ENCODE data around the gene CACNA2D3. TPM values are rescaled to one million over a fixed set of nuclear protein-coding genes. Genes with fewer than 3 reads are reported as not detected.

The CACNA2D3 gene
- total and polyA plus RNA-seq, 4 donors, result 0.72 to 2.4 (median 1.5) TPM

DNA sequence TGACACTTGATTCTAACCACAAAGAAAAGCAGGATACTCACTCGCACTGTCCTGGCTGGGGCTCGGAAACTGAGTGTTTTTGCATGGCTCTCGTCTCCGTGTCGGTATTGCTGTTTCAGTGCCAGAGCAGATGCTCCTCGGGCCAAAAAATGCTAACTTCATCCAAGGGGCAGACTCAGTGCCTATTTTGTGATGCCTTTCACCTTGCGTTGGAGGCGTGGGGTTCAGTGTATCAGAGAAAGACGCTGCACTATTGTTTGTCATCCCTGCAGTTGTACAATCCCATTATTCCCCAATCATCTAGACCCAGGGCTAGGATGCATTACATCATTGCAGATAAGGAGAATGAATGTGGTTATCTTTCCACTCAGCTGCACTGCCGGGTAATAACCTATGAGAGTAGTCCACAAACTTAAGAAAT is 1.4 kb downstream of the CACNA2D3 start:
- DNase-seq, result peak in 1 of 2 donors; percentile 26
- WGBS, 2 donors, result 3 to 4% methylated on average over 10 of the region's 10 CpGs
- ATAC-seq (ENCODE audit: low FRiP score), result no peak
- Histone ChIP-seq H3K27ac (ENCODE audit: low read depth in 1 of 2, low read length in 2 of 2) (no peak overlapping the region), H3K27me3 (ENCODE audit: control insufficient read depth in 1 of 2, insufficient read depth in 2 of 2, low read length in 1 of 2) (peaks cover 0 to 1% of the 10 kb centered on the region in 2 donors), H3K4me1 (ENCODE audit: control insufficient read depth in 1 of 2, insufficient read depth in 2 of 2, low read length in 2 of 2) (no peaks in the 10 kb centered on the region), H3K9me3 (ENCODE audit: control insufficient read depth, low read length) (no peaks in the 10 kb centered on the region), H3K36me3 (ENCODE audit: control insufficient read depth in 1 of 2, insufficient read depth in 2 of 2, low read length in 1 of 2) (no peaks in the 10 kb centered on the region), H3K4me3 (ENCODE audit: low read length in 2 of 2) (peak overlapping the region; percentile 22 to 48)
- intact Hi-C loops (cut with DNase I), result no loop called here

- no peak overlapping the region for H3K27ac ChIP-seq (ENCODE audit: low read depth in 1 of 2, low read length in 2 of 2)
- DNase-seq, result no peak
- peaks cover 0 to 1% of the 10 kb centered on the region in 2 donors for H3K27me3 ChIP-seq (ENCODE audit: control insufficient read depth in 1 of 2, insufficient read depth in 2 of 2, low read length in 1 of 2)
- H3K4me3 ChIP-seq (ENCODE audit: low read length in 2 of 2), result no peak overlapping the region
- 32 to 41% methylated on average over 4 of the region's 4 CpGs for WGBS, 2 donors
- no peaks in the 10 kb centered on the region for H3K36me3 ChIP-seq (ENCODE audit: control insufficient read depth in 1 of 2, insufficient read depth in 2 of 2, low read length in 1 of 2)
- no peak for ATAC-seq (ENCODE audit: low FRiP score)
- intact Hi-C loops (cut with DNase I), result no loop called here
- no peaks in the 10 kb centered on the region for H3K9me3 ChIP-seq (ENCODE audit: control insufficient read depth, low read length)
- no peaks in the 10 kb centered on the region for H3K4me1 ChIP-seq (ENCODE audit: control insufficient read depth in 1 of 2, insufficient read depth in 2 of 2, low read length in 2 of 2)
Measured at GRCh38 chr3:54125300-54125699, 2.9 kb downstream of the CACNA2D3 start.

DNA sequence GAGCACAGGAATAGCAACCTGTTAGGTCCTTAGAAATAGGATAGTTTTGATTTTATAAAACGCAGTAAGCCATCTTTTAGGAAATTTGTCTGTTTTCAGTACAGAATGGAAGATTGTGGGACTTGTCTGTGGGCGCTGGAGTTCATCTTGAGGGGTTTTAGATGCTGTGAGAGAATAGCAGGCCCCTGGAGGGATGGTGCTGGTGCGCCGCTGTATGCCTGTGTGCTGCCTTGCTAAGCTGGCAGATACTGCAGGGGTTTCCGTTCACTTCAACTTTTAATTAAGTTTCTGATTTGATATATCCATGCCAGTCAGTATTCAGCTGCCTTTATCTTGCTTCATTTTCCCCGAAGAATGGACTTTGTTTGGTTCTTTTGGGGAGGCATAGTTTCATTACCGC is 4.2 kb downstream of the CACNA2D3 start:
- no peaks in the 10 kb centered on the region for H3K9me3 ChIP-seq (ENCODE audit: control insufficient read depth, low read length)
- ATAC-seq (ENCODE audit: low FRiP score) (no peak), DNase-seq (no peak)
- H3K36me3 ChIP-seq (ENCODE audit: control insufficient read depth in 1 of 2, insufficient read depth in 2 of 2, low read length in 1 of 2), result no peaks in the 10 kb centered on the region
- H3K4me1 ChIP-seq (ENCODE audit: control insufficient read depth in 1 of 2, insufficient read depth in 2 of 2, low read length in 2 of 2), result no peaks in the 10 kb centered on the region
- H3K4me3 ChIP-seq (ENCODE audit: low read length in 2 of 2), result no peak overlapping the region
- intact Hi-C loops (cut with DNase I), result no loop called here
- H3K27me3 ChIP-seq (ENCODE audit: control insufficient read depth in 1 of 2, insufficient read depth in 2 of 2, low read length in 1 of 2), result peaks cover 0 to 1% of the 10 kb centered on the region in 2 donors
- WGBS, 2 donors, result 71 to 72% methylated on average over 7 of the region's 7 CpGs
- no peak overlapping the region for H3K27ac ChIP-seq (ENCODE audit: low read depth in 1 of 2, low read length in 2 of 2)

GRCh38 chr3:54127499-54128056 is 5.2 kb downstream of the CACNA2D3 start:
- intact Hi-C loops (cut with DNase I), result no loop called here
- DNase-seq, result no peak
- 91 to 92% methylated on average over 6 of the region's 6 CpGs for WGBS, 2 donors

DNA sequence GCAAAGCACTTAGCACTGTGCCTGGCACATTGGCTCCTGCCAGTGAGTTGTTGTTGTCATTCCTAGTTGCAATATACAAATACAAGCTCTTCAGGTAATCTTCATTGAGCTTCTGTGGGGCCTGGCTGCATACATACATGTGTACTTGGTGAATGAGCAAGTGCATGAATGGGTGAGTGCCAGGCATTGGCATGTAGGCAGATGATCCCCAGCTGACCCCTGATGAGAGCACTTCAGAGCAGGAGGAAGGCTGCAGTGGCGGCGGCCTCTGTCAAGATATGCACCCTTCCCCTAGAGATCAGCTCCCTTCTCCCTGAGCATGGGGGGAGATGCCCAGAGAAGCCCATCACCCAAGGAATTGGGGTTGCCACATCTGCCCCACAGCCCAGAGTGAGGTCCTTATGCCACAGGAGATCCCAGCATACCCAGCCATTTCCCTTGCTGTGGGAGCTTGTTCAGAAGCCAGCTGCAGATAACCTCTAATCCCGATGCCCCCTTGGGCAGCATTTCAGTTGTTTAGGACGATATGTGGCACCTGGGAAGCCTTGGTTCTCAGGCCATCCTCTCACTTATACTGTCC is 8.8 kb downstream of the CACNA2D3 start:
- WGBS, 2 donors, result 88 to 91% methylated on average over 4 of the region's 4 CpGs
- Histone ChIP-seq H3K36me3 (ENCODE audit: control insufficient read depth in 1 of 2, insufficient read depth in 2 of 2, low read length in 1 of 2) (no peaks in the 10 kb centered on the region), H3K27ac (ENCODE audit: low read depth in 1 of 2, low read length in 2 of 2) (no peak overlapping the region), H3K4me1 (ENCODE audit: control insufficient read depth in 1 of 2, insufficient read depth in 2 of 2, low read length in 2 of 2) (no peaks in the 10 kb centered on the region), H3K4me3 (ENCODE audit: low read length in 2 of 2) (no peak overlapping the region), H3K9me3 (ENCODE audit: control insufficient read depth, low read length) (no peaks in the 10 kb centered on the region), H3K27me3 (ENCODE audit: control insufficient read depth in 1 of 2, insufficient read depth in 2 of 2, low read length in 1 of 2) (peaks cover 0 to 1% of the 10 kb centered on the region in 2 donors)
- DNase-seq (no peak), ATAC-seq (ENCODE audit: low FRiP score) (no peak)
- intact Hi-C loops (cut with DNase I), result no loop called here

More at GRCh38 chr3:54127499-54128056, 5.2 kb downstream of the CACNA2D3 start:
- Histone ChIP-seq H3K27me3 (ENCODE audit: control insufficient read depth in 1 of 2, insufficient read depth in 2 of 2, low read length in 1 of 2) (peaks cover 0 to 1% of the 10 kb centered on the region in 2 donors), H3K4me1 (ENCODE audit: control insufficient read depth in 1 of 2, insufficient read depth in 2 of 2, low read length in 2 of 2) (no peaks in the 10 kb centered on the region), H3K4me3 (ENCODE audit: low read length in 2 of 2) (no peak overlapping the region), H3K36me3 (ENCODE audit: control insufficient read depth in 1 of 2, insufficient read depth in 2 of 2, low read length in 1 of 2) (no peaks in the 10 kb centered on the region), H3K9me3 (ENCODE audit: control insufficient read depth, low read length) (no peaks in the 10 kb centered on the region), H3K27ac (ENCODE audit: low read depth in 1 of 2, low read length in 2 of 2) (no peak overlapping the region)
- ATAC-seq (ENCODE audit: low FRiP score), result no peak

DNA sequence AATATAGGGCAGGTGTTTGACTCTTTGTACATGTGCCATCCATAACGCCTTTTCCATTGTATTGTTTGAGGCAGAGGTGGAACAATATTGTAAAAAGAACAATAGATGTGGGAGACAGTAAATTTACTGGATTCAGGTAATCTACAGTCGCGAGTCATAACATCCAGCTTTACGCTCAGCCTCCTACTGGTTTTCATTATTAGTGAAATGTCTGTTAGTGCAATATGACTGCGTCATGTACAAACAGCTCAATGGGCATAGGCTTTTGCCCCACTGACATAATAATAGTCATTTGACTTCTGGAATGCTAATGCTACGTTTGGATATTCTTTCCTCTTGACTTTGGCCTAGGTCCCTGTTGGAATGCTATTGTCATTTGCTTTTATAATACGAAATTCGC is 9.5 kb downstream of the CACNA2D3 start:
- no peaks in the 10 kb centered on the region for H3K9me3 ChIP-seq (ENCODE audit: control insufficient read depth, low read length)
- DNase-seq (no peak), ATAC-seq (ENCODE audit: low FRiP score) (no peak)
- H3K27ac ChIP-seq (ENCODE audit: low read depth in 1 of 2, low read length in 2 of 2), result no peak overlapping the region
- 78% methylated on average over 8 of the region's 8 CpGs for WGBS, 2 donors
- H3K4me3 ChIP-seq (ENCODE audit: low read length in 2 of 2), result no peak overlapping the region
- peaks cover 0 to 1% of the 10 kb centered on the region in 2 donors for H3K27me3 ChIP-seq (ENCODE audit: control insufficient read depth in 1 of 2, insufficient read depth in 2 of 2, low read length in 1 of 2)
- H3K4me1 ChIP-seq (ENCODE audit: control insufficient read depth in 1 of 2, insufficient read depth in 2 of 2, low read length in 2 of 2), result no peaks in the 10 kb centered on the region
- intact Hi-C loops (cut with DNase I), result no loop called here
- H3K36me3 ChIP-seq (ENCODE audit: control insufficient read depth in 1 of 2, insufficient read depth in 2 of 2, low read length in 1 of 2), result no peaks in the 10 kb centered on the region

GRCh38 chr3:54132685-54133084 is 10.3 kb downstream of the CACNA2D3 start:
- H3K27me3 ChIP-seq (ENCODE audit: control insufficient read depth in 1 of 2, insufficient read depth in 2 of 2, low read length in 1 of 2), result peaks cover 0 to 1% of the 10 kb centered on the region in 2 donors
- no peaks in the 10 kb centered on the region for H3K36me3 ChIP-seq (ENCODE audit: control insufficient read depth in 1 of 2, insufficient read depth in 2 of 2, low read length in 1 of 2)
- DNase-seq (no peak), ATAC-seq (ENCODE audit: low FRiP score) (no peak)
- WGBS, 2 donors, result 88 to 90% methylated on average over 3 of the region's 3 CpGs
- H3K9me3 ChIP-seq (ENCODE audit: control insufficient read depth, low read length), result no peaks in the 10 kb centered on the region
- intact Hi-C loops (cut with DNase I), result no loop called here
- no peak overlapping the region for H3K27ac ChIP-seq (ENCODE audit: low read depth in 1 of 2, low read length in 2 of 2)
- no peaks in the 10 kb centered on the region for H3K4me1 ChIP-seq (ENCODE audit: control insufficient read depth in 1 of 2, insufficient read depth in 2 of 2, low read length in 2 of 2)
- H3K4me3 ChIP-seq (ENCODE audit: low read length in 2 of 2), result no peak overlapping the region

- WGBS, 2 donors, result 62 to 64% methylated on average over 5 of the region's 5 CpGs
- intact Hi-C loops (cut with DNase I), result no loop called here
- H3K36me3 ChIP-seq (ENCODE audit: control insufficient read depth in 1 of 2, insufficient read depth in 2 of 2, low read length in 1 of 2), result no peaks in the 10 kb centered on the region
- H3K27ac ChIP-seq (ENCODE audit: low read depth in 1 of 2, low read length in 2 of 2), result no peak overlapping the region
- H3K9me3 ChIP-seq (ENCODE audit: control insufficient read depth, low read length), result no peaks in the 10 kb centered on the region
- DNase-seq (no peak), ATAC-seq (ENCODE audit: low FRiP score) (no peak)
- H3K4me3 ChIP-seq (ENCODE audit: low read length in 2 of 2), result no peak overlapping the region
- peaks cover 0 to 1% of the 10 kb centered on the region in 2 donors for H3K27me3 ChIP-seq (ENCODE audit: control insufficient read depth in 1 of 2, insufficient read depth in 2 of 2, low read length in 1 of 2)
- H3K4me1 ChIP-seq (ENCODE audit: control insufficient read depth in 1 of 2, insufficient read depth in 2 of 2, low read length in 2 of 2), result no peaks in the 10 kb centered on the region
Measured at GRCh38 chr3:54133196-54133595, 10.8 kb downstream of the CACNA2D3 start.

GRCh38 chr3:54134155-54134554 is 11.8 kb downstream of the CACNA2D3 start:
- Histone ChIP-seq H3K27ac (ENCODE audit: low read depth in 1 of 2, low read length in 2 of 2) (no peak overlapping the region), H3K4me3 (ENCODE audit: low read length in 2 of 2) (no peak overlapping the region), H3K27me3 (ENCODE audit: control insufficient read depth in 1 of 2, insufficient read depth in 2 of 2, low read length in 1 of 2) (no peaks in the 10 kb centered on the region), H3K36me3 (ENCODE audit: control insufficient read depth in 1 of 2, insufficient read depth in 2 of 2, low read length in 1 of 2) (no peaks in the 10 kb centered on the region), H3K4me1 (ENCODE audit: control insufficient read depth in 1 of 2, insufficient read depth in 2 of 2, low read length in 2 of 2) (no peaks in the 10 kb centered on the region), H3K9me3 (ENCODE audit: control insufficient read depth, low read length) (no peaks in the 10 kb centered on the region)
- 56 to 58% methylated on average over 8 of the region's 8 CpGs for WGBS, 2 donors
- no peak for DNase-seq
- intact Hi-C loops (cut with DNase I), result no loop called here
- no peak for ATAC-seq (ENCODE audit: low FRiP score)
